ENCODE data around the gene SLC17A7.

The SLC17A7 gene

DNA sequence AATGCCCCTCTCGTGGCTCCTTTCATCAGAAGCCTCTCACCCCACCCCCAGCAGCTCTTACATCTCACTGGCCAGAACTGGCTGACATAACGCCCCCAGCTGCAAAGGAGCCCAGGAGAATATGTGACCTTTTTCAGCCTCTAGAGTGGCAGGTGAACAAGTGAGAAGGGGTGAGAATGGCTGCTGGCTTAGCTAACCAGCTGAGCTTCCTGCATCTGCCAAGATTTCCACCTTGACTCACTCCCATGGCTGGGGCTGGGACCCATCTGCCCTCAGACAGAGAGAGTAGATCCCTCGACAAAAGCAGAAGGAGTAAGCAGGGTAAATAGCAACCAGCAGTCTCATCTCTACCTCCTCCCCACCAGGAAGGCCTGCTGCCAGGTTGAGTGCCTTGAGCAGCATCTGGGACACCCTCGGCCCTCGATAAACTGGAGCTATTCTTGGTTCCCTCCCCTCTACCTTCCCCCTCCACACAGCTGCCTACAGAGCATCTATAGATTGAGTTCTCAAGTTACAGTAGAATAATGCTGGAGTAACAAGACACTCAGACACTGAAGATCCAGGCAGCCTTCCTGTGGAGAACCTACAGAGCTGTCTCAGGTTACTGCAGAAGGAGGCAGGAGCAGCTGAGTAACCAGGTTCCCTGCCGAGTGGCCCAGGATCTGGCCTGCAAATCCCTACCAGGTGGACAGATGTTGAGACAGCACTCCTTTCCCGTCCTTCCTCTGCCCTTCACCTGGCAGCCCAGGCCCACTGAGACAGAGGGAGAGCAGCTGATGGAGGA lies 37.7 kb downstream of the SLC17A7 start:
- DNase-seq: no peak

DNA sequence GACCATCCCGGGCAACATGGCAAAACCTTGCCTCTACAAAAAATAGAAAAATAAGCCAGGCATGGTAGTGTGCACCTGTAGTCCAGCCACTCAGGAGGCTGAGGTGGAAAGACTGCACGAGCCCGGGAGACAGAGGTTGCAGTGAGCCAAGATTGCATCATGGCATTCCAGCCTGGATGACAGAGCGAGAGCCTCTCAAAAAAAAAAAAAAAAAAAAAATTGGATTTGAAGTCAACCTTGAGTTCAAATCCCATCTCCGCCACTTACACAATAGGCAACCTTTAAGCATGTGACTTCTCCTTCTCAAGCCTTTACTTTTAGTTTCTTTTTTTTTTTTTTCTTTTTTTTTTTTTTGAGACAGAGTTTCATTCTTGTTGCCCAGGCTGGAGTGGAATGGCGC lies 41.3 kb downstream of the SLC17A7 start:
- no peak for DNase-seq

DNA sequence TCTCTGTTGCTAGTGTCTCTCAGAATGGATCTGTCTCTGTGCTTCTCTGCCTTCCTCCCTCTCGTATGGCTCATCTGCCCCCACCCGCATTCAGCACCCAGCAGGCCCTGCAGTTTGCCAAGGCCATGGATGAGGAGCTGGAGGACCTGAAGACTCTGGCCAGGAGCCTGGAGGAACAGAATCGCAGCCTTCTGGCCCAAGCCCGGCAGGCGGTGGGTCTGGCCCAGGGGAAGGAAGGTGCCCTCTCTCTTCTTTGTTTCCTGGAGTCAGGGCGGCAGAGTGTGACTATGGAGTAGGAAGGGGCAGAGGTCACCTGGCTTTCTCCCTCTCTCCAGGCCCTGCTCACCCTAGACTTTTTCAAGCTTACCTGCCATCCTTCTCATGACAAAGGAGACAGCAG lies 42.4 kb downstream of the SLC17A7 start:
- no peak for DNase-seq

DNA sequence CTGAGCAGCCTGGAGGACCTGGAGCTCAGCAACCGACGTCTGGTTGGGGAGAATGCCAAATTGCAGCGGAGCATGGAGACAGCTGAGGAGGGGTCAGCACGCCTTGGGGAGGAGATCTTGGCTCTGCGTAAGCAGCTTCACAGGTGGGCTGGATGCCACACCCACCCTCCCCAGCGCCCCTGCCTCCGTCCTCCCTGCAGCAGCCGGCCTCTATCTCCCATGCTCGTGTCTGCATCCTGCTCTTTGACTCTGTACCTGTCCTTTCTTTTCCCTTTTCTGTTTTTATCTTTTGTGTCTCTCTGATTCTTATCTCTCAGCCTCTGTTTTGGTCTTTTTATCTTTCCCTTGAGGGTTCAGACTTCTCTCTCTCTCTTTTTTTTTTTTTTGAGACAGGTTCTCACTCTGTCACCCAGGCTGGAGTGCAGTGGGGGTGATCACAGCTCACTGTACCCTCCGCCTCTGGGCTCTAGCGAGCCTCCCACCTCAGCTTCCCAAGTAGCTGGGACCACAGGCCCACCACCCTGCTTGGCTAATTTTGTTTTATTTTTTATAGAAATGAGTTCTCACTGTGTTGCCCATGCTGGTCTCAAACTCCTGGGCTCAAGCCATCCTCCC lies 43.2 kb downstream of the SLC17A7 start:
- no peak for DNase-seq

DNA sequence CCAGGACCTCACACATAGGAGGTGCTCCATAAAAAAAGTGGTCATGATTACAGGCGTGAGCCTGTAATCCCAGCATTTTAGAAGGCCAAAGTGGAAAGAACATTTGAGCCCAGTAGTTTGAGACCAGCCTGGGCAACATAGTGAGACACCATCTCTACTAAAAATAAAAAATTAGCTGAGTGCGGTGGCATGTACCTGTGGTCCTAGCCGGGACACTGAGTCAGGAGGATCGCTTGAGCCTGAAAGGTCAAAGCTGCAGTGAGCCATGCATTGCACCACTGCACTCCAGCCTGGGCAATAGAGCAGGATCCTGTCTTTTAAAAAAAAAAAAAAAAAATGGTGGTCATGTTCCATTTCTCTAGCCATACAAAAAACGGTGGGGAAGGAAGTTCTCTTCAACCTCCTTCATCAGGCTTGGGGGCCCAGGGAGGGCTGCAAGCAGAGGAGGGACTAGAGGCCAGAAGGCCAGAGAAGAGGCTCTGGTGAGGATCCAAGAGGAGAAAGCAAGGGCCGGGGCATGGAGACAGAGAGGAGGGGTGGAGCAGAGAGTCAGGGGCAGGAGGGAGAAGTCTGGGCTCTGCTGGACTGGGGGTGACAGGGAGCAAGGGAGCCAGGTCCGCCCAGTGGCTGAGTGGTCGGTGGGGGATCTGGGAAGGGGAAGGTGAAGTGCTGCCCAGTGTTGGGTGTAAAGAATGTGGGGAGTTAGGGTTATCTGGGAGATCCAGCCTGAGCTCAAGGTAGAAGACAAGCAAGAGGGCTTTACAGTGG lies 44.4 kb downstream of the SLC17A7 start:
- no peak for DNase-seq

DNA sequence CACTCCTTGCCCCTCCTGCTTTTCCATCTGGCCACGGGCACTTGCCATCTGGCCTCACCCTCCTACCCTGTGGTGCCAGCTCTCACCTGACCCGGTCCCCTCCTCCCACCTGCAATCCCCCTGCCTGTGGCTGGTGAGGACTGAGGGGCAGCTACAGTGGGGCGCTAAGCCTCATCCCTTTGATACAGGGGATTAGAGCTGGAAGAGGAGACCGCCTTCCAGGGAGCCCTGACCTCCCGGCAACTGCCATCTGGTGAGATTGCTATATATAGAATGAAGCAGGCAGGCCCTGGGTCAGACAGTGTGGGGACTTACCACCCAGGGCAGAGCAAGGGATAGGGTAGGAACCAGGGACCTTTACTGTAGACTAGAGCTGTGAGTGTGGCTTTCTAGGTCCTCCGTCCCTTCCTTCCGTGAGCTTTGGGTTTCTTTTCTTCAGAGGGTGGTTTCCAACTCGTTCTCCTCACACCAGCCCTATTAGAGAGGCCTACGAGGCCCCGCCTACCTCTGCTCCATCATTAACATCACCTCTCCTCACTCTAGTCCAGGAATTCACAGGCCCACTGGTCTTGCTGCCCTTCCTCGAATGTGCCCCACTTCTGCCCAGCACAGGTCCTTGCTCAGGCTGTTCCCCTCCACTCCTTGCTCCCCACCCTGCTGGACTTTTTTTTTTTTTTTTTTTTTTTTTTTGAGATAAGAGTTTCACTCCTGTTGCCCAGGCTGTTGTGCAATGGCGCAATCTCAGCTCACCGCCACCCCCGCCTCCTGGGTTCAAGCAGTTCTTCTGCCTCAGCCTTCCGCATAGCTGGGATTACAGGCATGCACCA lies 45.5 kb downstream of the SLC17A7 start:
- DNase-seq: no peak

DNA sequence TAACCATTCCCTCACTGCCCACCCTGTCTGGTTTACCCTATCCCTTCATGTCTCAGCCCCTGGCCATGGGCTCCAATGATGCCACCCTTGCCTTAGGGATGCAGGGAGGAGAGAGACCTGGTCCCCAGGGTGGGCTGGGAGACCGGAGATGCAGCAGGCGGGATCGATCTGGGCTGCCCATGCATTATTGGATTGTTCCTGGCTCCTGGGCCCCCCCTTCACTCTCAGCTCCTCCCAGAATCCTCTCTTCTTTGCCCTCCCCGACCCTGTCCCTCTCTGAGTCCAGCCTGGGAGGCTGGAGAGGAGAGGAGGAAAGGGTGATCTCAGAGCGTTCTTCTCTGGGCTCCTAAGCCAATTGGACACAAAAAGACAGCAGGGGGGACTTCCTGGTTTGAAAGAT lies 47.4 kb downstream of the SLC17A7 start:
- no peak for DNase-seq

DNA sequence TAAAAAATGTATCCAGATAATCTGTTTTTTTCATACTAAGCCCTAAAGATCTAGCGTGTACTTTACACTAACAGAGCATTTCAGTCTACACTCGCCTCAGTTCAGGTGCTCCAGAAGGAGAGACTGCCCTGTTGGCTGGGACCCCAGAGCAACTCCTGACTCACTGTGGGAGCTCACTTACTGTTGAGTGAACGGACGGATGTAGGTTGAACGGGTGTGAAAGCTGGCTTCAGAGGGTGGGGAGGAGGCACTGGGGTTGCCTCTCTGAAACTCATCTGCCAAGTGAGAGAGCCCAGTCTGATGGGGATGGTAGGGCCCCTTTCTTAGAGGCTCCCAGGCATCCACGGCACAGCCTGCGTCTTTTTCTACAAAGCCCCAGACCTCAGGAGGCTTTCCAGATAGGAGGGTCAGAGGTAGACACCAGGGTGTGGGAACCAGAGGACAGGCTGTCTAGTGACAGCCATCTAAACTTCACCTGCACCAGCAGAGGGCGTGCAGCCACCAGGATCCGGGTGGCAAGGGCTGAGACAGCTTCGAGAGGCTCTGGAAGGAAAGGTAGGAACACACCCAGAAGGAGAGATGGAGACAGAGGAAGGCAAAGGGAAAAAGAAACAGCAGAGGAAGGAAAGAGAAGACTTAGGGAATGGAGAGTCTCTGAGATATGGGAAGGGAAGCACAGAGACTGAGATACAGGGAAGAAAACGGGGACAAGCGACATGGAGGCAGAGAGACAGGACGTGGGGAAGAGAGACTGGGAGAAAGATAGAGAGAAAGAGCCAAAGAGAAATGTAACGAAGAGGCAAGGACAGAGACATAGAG lies 49.5 kb downstream of the SLC17A7 start:
- DNase-seq: no peak

DNA sequence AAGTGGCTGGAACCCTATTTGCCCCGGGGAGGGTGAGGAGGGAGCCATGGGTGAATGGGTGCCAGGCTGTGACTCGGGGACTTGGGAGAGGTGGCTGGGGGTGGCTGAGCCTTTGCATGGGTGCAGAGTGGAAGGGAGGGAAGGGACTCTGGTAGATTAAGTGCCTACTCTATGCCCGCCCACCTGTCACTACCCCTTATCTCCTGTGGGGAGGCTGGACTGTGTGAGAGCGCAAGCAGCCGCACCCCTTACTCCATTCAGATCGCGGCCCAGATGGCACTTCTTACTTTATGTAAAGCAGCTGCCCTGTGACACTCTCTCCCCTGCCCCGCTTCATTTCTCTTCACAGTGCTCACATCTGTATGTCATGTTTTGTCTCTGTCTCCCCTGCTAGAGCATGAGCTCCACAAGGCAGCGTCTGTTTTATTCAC lies 50.4 kb downstream of the SLC17A7 start:
- DNase-seq: no peak

DNA sequence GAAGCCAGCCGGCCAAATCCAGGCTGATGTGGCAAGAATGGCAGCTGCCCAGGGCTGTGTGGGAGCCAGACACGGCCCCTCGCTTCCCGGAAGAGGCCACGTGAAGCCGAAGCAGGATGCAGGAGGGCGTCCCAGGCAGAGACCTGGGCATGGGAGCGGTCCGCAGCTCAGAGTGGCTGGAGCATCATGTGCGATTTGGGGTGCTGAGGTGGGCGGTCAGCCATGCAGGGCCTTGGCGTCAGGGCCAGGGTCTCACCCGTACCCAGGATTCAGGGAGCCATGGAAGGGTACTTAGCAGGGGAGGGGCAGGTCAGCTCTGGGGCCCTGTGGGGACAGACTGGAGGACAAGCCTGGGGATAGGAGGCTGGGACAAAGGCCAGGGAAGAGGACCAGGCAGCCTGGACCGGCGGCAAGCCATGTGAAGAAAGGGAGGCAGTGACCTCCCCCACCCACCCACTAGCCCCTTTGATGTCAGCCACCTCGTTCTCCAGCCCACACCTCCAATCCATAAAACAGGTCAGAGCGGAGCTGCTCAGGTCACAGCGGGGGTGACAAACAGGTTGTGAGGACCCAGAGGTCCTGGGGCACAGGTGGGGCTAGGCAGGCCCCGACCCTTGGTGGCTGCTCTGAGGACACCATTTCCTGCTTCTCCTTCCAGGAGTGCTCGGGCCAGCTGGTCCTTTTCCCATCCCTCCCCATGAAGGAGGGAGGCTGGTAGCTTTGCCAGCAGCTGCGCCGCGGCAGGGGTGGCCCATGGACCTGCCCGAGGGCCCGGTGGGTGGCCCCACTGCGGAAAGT lies 51.0 kb downstream of the SLC17A7 start:
- DNase-seq: no peak

DNA sequence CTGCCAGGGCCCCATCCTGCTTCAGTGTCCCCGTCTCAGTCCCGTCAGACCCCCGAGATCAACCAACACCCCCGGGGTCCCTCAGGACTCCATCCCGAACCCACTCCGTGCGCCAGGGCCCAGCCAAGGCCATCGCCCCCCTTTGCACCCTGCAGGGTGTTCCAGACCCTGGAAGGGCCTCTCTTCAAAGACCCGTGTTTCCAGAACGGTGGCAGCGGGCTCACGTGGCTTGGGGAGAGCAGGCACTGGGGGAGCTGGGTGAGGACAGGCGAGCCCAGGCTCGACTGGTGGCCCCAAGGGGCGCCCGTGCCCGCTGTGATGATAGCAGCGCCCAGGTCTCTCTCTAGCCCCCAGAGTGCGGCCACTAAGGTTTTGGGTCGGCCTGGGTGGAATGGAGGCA lies 51.9 kb downstream of the SLC17A7 start:
- DNase-seq: no peak

DNA sequence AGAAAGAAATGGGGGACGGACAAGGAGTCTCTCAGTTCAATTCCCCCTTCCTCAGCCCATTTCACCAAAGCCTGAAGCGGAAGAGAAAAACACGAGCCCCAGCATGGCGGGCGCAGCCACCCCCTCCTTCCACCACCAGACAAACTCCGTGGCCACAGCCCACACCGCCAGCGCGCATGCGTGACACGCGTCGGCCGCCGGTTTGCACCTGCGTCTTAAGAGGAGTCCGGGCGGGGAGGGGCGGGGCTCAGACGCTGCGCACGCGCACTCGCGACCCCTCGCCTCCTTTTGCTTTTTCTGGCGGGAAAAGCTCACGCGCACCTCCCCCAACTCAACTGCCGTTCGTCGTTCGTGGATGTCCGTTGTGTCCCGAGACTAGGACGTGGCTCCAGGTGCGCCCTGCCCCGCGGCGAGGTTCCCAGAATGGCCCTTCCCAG lies 53.4 kb downstream of the SLC17A7 start, which contains the start of gene KASH5:
Gene KASH5 (plus strand): TSS at position 314 of the 437 bp plus-strand sequence. CDS start 2,635 bp downstream, outside the sequence.
- no peak for DNase-seq

DNA sequence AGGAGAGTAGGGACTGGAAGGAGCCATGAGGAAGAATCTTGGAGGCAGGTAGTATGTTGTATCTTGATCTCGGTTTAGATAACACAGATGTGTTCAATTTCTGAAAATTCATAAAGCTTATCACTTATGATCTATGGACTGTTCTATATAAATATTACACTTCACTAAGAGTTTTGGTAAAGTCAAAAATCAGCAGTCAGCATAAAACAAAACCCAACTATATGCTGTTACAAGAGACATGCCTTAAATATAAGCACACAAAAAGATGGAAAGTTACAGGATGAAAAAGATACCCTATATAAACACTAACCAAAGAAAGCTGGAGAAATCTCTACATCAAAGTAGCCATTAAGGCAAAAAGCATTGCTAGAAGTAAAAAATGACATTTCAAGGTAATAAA lies 57.7 kb downstream of the SLC17A7 start:
- no peak for DNase-seq

DNA sequence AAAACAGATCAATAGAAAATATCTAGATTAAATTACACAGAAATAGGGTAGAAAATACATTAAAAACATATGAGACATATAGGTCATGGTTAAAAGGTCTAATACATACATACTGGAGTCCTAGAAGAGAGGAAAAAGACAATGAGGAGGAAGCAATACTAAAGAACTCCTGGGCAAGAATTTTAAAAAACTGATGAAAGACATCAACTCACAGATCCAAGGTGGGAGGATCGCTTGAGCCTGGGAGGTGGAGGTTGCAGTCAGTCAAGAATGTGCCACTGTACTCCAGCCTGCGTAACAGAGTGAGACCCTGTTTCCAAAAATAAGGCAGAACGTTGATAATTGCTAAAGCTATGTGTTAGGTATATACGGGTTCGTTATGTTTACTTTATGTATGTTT lies 58.7 kb downstream of the SLC17A7 start:
- DNase-seq: no peak

DNA sequence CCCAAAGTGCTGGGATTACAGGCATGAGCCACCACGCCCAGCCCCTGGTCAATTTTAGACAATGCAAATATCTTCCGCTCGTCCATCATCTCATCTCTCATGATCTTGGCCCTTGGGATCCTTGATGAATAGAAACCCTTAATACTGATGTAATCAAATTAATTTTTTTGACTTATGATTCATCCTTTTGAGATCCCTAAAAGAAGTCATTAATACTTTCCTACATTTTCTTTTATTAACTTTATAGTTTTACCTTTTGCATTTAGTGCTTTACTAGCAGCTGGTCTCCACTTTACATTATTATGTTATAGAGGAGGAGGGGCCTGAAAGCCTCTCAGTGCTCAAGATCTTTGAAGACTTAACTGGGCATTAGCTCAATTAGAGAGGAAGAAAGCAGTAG lies 60.9 kb downstream of the SLC17A7 start:
- no peak for DNase-seq

All from NCI-H2081 treated with DMSO at 0.1 percent for 48 hours (cell line).